WTC11 (cell line): ENCODE measurements around the gene TDRD10. TPM values are rescaled to one million over a fixed set of nuclear protein-coding genes. Genes with fewer than 3 reads are reported as not detected.

Experiments used
- ATAC-seq: fragments of 200-7000 bp; cut with Tn5 transposase; 2 replicates; pipeline ENCODE4 v1.10.0; 2021; ENCODE audit warnings: mild to moderate bottlenecking, moderate library complexity
- CTCF ChIA-PET: fragments of 300-600 bp; sonication (Branson Sonifier 250); formaldehyde crosslinking; loops from one replicate; lab custom pipeline; 2021; ENCODE audit warnings: antibody characterized with exemption; lab: Charles Lee
- POLR2A ChIA-PET: fragments of 350-600 bp; sonication (Branson Sonifier 250); formaldehyde crosslinking; loops from one replicate; lab custom pipeline; 2021; ENCODE audit warnings: antibody characterized with exemption; lab: Charles Lee
- DNase-seq: peaks from one replicate; pipeline ENCODE4 v3.0.0; 2021; ENCODE audit warnings: low spot score
- H3K27ac Mint-ChIP-seq: 2 replicates; pipeline ENCODE4 v1.8.0; 2021; ENCODE audit warnings: mixed read lengths
- H3K27me3 Mint-ChIP-seq: 2 replicates; pipeline ENCODE4 v1.8.0; 2021; ENCODE audit warnings: low read depth, mild to moderate bottlenecking, moderate library complexity, mixed read lengths
- H3K36me3 Mint-ChIP-seq: 2 replicates; pipeline ENCODE4 v1.8.0; 2021; ENCODE audit warnings: mixed read lengths
- H3K4me1 Mint-ChIP-seq: 2 replicates; pipeline ENCODE4 v1.8.0; 2022; ENCODE audit warnings: mixed read lengths
- H3K4me3 Mint-ChIP-seq: 2 replicates; pipeline ENCODE4 v1.8.0; 2021; ENCODE audit warnings: mild to moderate bottlenecking, moderate library complexity, mixed read lengths
- H3K9me3 Mint-ChIP-seq: 2 replicates; pipeline ENCODE4 v1.8.0; 2021; ENCODE audit warnings: mixed read lengths
- CBFB ChIP-seq: sonication (generic); formaldehyde crosslinking; IDR thresholded peaks from 2 replicates; pipeline ENCODE4 v1.8.1; 2022; ENCODE audit warnings: mild to moderate bottlenecking, low read depth, missing genetic modification reagents
- CTCF ChIP-seq: fragments of 200-600 bp; IDR thresholded peaks from 2 replicates; pipeline ENCODE4 v1.8.0; 2022; ENCODE audit warnings: antibody characterized with exemption
- E2F1 ChIP-seq: sonication (generic); formaldehyde crosslinking; IDR thresholded peaks from 2 replicates; pipeline ENCODE4 v1.8.0; 2022; ENCODE audit warnings: mild to moderate bottlenecking, missing genetic modification reagents
- ELF4 ChIP-seq: sonication (generic); formaldehyde crosslinking; IDR thresholded peaks from 2 replicates; pipeline ENCODE4 v1.8.1; 2022; ENCODE audit warnings: low read depth, mild to moderate bottlenecking, moderate library complexity, missing genetic modification reagents
- EMX1 ChIP-seq: fragments of 250-450 bp; sonication (Bioruptor Pico); IDR thresholded peaks from 2 replicates; pipeline ENCODE4 v1.8.0; 2021; ENCODE audit warnings: mild to moderate bottlenecking
- ERG ChIP-seq: fragments of 250-450 bp; sonication (Bioruptor Pico); IDR thresholded peaks from 2 replicates; pipeline ENCODE4 v1.8.0; 2021; ENCODE audit warnings: mild to moderate bottlenecking
- ESRRA ChIP-seq: sonication (generic); formaldehyde crosslinking; IDR thresholded peaks from 2 replicates; pipeline ENCODE4 v1.8.1; 2022; ENCODE audit warnings: mild to moderate bottlenecking, missing genetic modification reagents, borderline replicate concordance
- FOXK1 ChIP-seq: sonication (generic); formaldehyde crosslinking; IDR thresholded peaks from 2 replicates; pipeline ENCODE4 v1.8.0; 2022; ENCODE audit warnings: mild to moderate bottlenecking, moderate library complexity, missing genetic modification reagents
- FOXP1 ChIP-seq: sonication (generic); formaldehyde crosslinking; IDR thresholded peaks from 2 replicates; pipeline ENCODE4 v1.8.0; 2022; ENCODE audit warnings: missing genetic modification reagents, mild to moderate bottlenecking, moderate library complexity, borderline replicate concordance
- HMGA2 ChIP-seq: fragments of 250-450 bp; sonication (Bioruptor Pico); IDR thresholded peaks from 2 replicates; pipeline ENCODE4 v1.4.0; 2021; ENCODE audit warnings: mild to moderate bottlenecking, moderate library complexity
- IRF1 ChIP-seq: sonication (generic); formaldehyde crosslinking; IDR thresholded peaks from 2 replicates; pipeline ENCODE4 v1.8.0; 2023; ENCODE audit warnings: missing genetic modification reagents
- MXD4 ChIP-seq: fragments of 250-450 bp; sonication (Bioruptor Pico); IDR thresholded peaks from 2 replicates; pipeline ENCODE4 v1.8.0; 2021; ENCODE audit warnings: mild to moderate bottlenecking, moderate library complexity, borderline replicate concordance
- MYBL2 ChIP-seq: sonication (generic); formaldehyde crosslinking; IDR thresholded peaks from 2 replicates; pipeline ENCODE4 v1.8.1; 2023; ENCODE audit warnings: mild to moderate bottlenecking, moderate library complexity, missing genetic modification reagents
- NFATC4 ChIP-seq: fragments of 250-450 bp; sonication (Bioruptor Pico); IDR thresholded peaks from 2 replicates; pipeline ENCODE4 v1.9.0; 2021; ENCODE audit warnings: mild to moderate bottlenecking
- NFYB ChIP-seq: sonication (generic); formaldehyde crosslinking; conservative IDR thresholded peaks from 2 replicates; pipeline ENCODE4 v1.8.0; 2022; ENCODE audit warnings: low read depth, missing genetic modification reagents
- RELA ChIP-seq: sonication (generic); formaldehyde crosslinking; IDR thresholded peaks from 2 replicates; pipeline ENCODE4 v1.8.1; 2022; ENCODE audit warnings: missing genetic modification reagents, mild to moderate bottlenecking, borderline replicate concordance
- SMAD3 ChIP-seq: sonication (generic); formaldehyde crosslinking; IDR thresholded peaks from 2 replicates; pipeline ENCODE4 v1.8.0; 2022; ENCODE audit warnings: missing genetic modification reagents, mild to moderate bottlenecking, borderline replicate concordance
- TCF7 ChIP-seq: sonication (generic); formaldehyde crosslinking; IDR thresholded peaks from 2 replicates; pipeline ENCODE4 v1.8.0; 2022; ENCODE audit warnings: mild to moderate bottlenecking, low read depth, missing genetic modification reagents, moderate library complexity
- USF1 ChIP-seq: sonication (generic); formaldehyde crosslinking; IDR thresholded peaks from 2 replicates; pipeline ENCODE4 v1.8.0; 2022; ENCODE audit warnings: mild to moderate bottlenecking, missing genetic modification reagents
- USF2 ChIP-seq: sonication (generic); formaldehyde crosslinking; IDR thresholded peaks from 2 replicates; pipeline ENCODE4 v1.8.1; 2023; ENCODE audit warnings: mild to moderate bottlenecking, missing genetic modification reagents, moderate library complexity
- ZMAT4 ChIP-seq: fragments of 250-450 bp; sonication (Bioruptor Pico); IDR thresholded peaks from 2 replicates; pipeline ENCODE4 v1.9.0; 2021; ENCODE audit warnings: mild to moderate bottlenecking
- ZNF512 ChIP-seq: sonication (generic); formaldehyde crosslinking; IDR thresholded peaks from 2 replicates; pipeline ENCODE4 v1.8.1; 2022; ENCODE audit warnings: missing genetic modification reagents, borderline replicate concordance
- ZNF532 ChIP-seq: fragments of 250-450 bp; sonication (Bioruptor Pico); IDR thresholded peaks from 2 replicates; pipeline ENCODE4 v1.9.0; 2021; ENCODE audit warnings: mild to moderate bottlenecking, borderline replicate concordance
- total RNA-seq: library from RNA; stranded (reverse); gene quantifications from 3 replicates; pipeline ENCODE4 v1.2.3, GENCODE V29; 2021

TDRD10 gene
- total RNA-seq, 1 experiment from 2014 or later: 0.09 TPM

GRCh38 chr1:154456631-154457030 lies 45.4 kb upstream of the TDRD10 start:
- no peak for DNase-seq
- Mint-ChIP-seq H3K9me3 (no peaks in the 10 kb centered on the region), H3K4me1 (no peaks in the 10 kb centered on the region), H3K4me3 (no peak overlapping the region), H3K27ac (no peak overlapping the region), H3K27me3 (no peaks in the 10 kb centered on the region; the same call in 1 of the 2 replicates), H3K36me3 (no peaks in the 10 kb centered on the region)
- TF ChIP-seq MXD4 (CRISPR knock-in tag) (no peak), FOXK1 (CRISPR knock-in tag) (no peak), USF1 (CRISPR knock-in tag) (no peak), ERG (CRISPR knock-in tag) (no peak), ZNF532 (CRISPR knock-in tag) (no peak), NFYB (CRISPR knock-in tag) (no peak), ZNF512 (CRISPR knock-in tag) (no peak), NFATC4 (CRISPR knock-in tag) (no peak), E2F1 (CRISPR knock-in tag) (no peak), IRF1 (CRISPR knock-in tag) (no peak), CTCF (no peak), RELA (CRISPR knock-in tag) (no peak)
- ChIA-PET POLR2A (interaction anchor here (0.7 kb wide), 1 partner anchor 121 kb away, joined by 4 read pairs; no protein-coding TSS in a partner anchor), CTCF (no interaction called here)
- no peak for ATAC-seq

- POLR2A ChIA-PET: no interaction called here
- Mint-ChIP-seq H3K27me3 (no peaks in the 10 kb centered on the region; the same call in 1 of the 2 replicates), H3K27ac (no peak overlapping the region), H3K4me3 (no peak overlapping the region), H3K9me3 (no peaks in the 10 kb centered on the region), H3K4me1 (peaks cover 3% of the 10 kb centered on the region; the same call in 1 of the 2 replicates), H3K36me3 (no peaks in the 10 kb centered on the region)
- ATAC-seq: no peak
- no peak for DNase-seq
- CTCF ChIA-PET: interaction anchor here (1.4 kb wide), 1 partner anchor 88 kb away, joined by 7 read pairs; no protein-coding TSS in a partner anchor
- no peak for TF ChIP-seq ZMAT4 (CRISPR knock-in tag)
- no peak for TF ChIP-seq TCF7 (CRISPR knock-in tag)
- no peak for TF ChIP-seq ESRRA (CRISPR knock-in tag)
- TF ChIP-seq EMX1 (CRISPR knock-in tag): no peak
- TF ChIP-seq MYBL2 (CRISPR knock-in tag): no peak
- TF ChIP-seq USF2 (CRISPR knock-in tag): no peak
- no peak for TF ChIP-seq CBFB (CRISPR knock-in tag)
- no peak for TF ChIP-seq FOXP1
- TF ChIP-seq ELF4 (CRISPR knock-in tag): no peak
- no peak for TF ChIP-seq HMGA2 (CRISPR knock-in tag)
- no peak for TF ChIP-seq SMAD3 (CRISPR knock-in tag)
These were observed 42.9 kb upstream of the TDRD10 start for GRCh38 chr1:154459080-154459479.
